ENCODE data around the gene MPST. TPM values are rescaled to one million over a fixed set of nuclear protein-coding genes. Genes with fewer than 3 reads are reported as not detected.

MPST gene
- polyA plus RNA-seq, 3 donors = 40.1 to 51.8 (median 45.6) TPM

GRCh38 chr22:37000676-37001534 is 18.6 kb upstream of the MPST start:
- DNase-seq (ENCODE audit: low read depth in 3 of 3, low spot score in 2 of 3) = no peak

GRCh38 chr22:37001826-37002225 is 17.7 kb upstream of the MPST start:
- DNase-seq (ENCODE audit: low read depth in 3 of 3, low spot score in 2 of 3) = no peak

GRCh38 chr22:37002633-37003032 is 16.9 kb upstream of the MPST start:
- DNase-seq (ENCODE audit: low read depth in 3 of 3, low spot score in 2 of 3) = no peak

GRCh38 chr22:37007651-37008050 is 11.9 kb upstream of the MPST start:
- no peak for DNase-seq (ENCODE audit: low read depth in 3 of 3, low spot score in 2 of 3)

- no peak for DNase-seq (ENCODE audit: low read depth in 3 of 3, low spot score in 2 of 3)
Measured at GRCh38 chr22:37008365-37008764, 11.2 kb upstream of the MPST start.

- no peak for DNase-seq (ENCODE audit: low read depth in 3 of 3, low spot score in 2 of 3)
Measured at GRCh38 chr22:37009490-37009889, 10.1 kb upstream of the MPST start.

GRCh38 chr22:37010174-37010573 is 9.4 kb upstream of the MPST start:
- no peak for DNase-seq (ENCODE audit: low read depth in 3 of 3, low spot score in 2 of 3)

GRCh38 chr22:37010976-37011375 is 8.6 kb upstream of the MPST start:
- no peak for DNase-seq (ENCODE audit: low read depth in 3 of 3, low spot score in 2 of 3)

- no peak for DNase-seq (ENCODE audit: low read depth in 3 of 3, low spot score in 2 of 3)
Measured at GRCh38 chr22:37011472-37011871, 8.1 kb upstream of the MPST start.

- DNase-seq (ENCODE audit: low read depth in 3 of 3, low spot score in 2 of 3) = no peak
Measured at GRCh38 chr22:37012262-37012904, 7.2 kb upstream of the MPST start.

GRCh38 chr22:37012956-37013355 is 6.6 kb upstream of the MPST start:
- DNase-seq (ENCODE audit: low read depth in 3 of 3, low spot score in 2 of 3) = no peak

- DNase-seq (ENCODE audit: low read depth in 3 of 3, low spot score in 2 of 3) = no peak
Measured at GRCh38 chr22:37014415-37014806, 5.1 kb upstream of the MPST start.

GRCh38 chr22:37014835-37015586 is 4.5 kb upstream of the MPST start:
- DNase-seq (ENCODE audit: low read depth in 3 of 3, low spot score in 2 of 3) = no peak

- DNase-seq (ENCODE audit: low read depth in 3 of 3, low spot score in 2 of 3) = no peak
Measured at GRCh38 chr22:37015587-37015878, 4.0 kb upstream of the MPST start.

GRCh38 chr22:37016134-37016910 is 3.2 kb upstream of the MPST start:
- DNase-seq (ENCODE audit: low read depth in 3 of 3, low spot score in 2 of 3) = no peak

- DNase-seq (ENCODE audit: low read depth in 3 of 3, low spot score in 2 of 3) = no peak
Measured at GRCh38 chr22:37017356-37017755, 2.2 kb upstream of the MPST start.

GRCh38 chr22:37018086-37018814 is 1.3 kb upstream of the MPST start:
- no peak for DNase-seq (ENCODE audit: low read depth in 3 of 3, low spot score in 2 of 3)

- peak in 1 of 3 donors; percentile 44 for DNase-seq (ENCODE audit: low read depth in 3 of 3, low spot score in 2 of 3)
Measured at GRCh38 chr22:37018815-37019308, 680 bp upstream of the MPST start.

GRCh38 chr22:37020192-37020479 is 594 bp downstream of the MPST start:
- DNase-seq (ENCODE audit: low read depth in 3 of 3, low spot score in 2 of 3) = no peak

- DNase-seq (ENCODE audit: low read depth in 3 of 3, low spot score in 2 of 3) = no peak
Measured at GRCh38 chr22:37021041-37021440, 1.5 kb downstream of the MPST start.

Measured in right renal cortex interstitium (tissue), 3 donors.